Naive thymus-derived CD8-positive, alpha-beta T cell (primary cell): Measurements from ENCODE around the gene HRC. TPM values are rescaled to one million over a fixed set of nuclear protein-coding genes. Genes with fewer than 3 reads are reported as not detected.
"Not testable (repeated sequence)": the region's sequence is repeated elsewhere in the genome, so short reads cannot be mapped to it uniquely, and the experiment has no call there.

Experiments used
- ATAC-seq, 2 donors: fragments of 150-1000 bp; cut with Tn5 transposase in 1 of 2; sonication (Bioruptor Pico), chemical (Tn5 transposase) in 1 of 2; 1 replicate in 1 of 2; 2 replicates in 1 of 2; pipeline ENCODE4 v1.10.0; 2021; ENCODE audit warnings: mild to moderate bottlenecking in 2 of 2, moderate library complexity in 2 of 2
- POLR2A ChIA-PET: fragments of 350-600 bp; sonication (Branson Sonifier 250); formaldehyde crosslinking; loops from one replicate; lab custom pipeline; 2021; ENCODE audit warnings: antibody characterized with exemption; lab: Charles Lee
- DNase-seq, 10 donors: peaks; one replicate each; pipeline versions ENCODE4 v3.0.0 to v3.0.0-alpha.2; 2020 to 2022
- H3K27ac Mint-ChIP-seq, 10 donors: one replicate each; pipeline ENCODE4 v1.8.0; 2020 to 2022; ENCODE audit warnings: mild to moderate bottlenecking in 10 of 10, mixed read lengths in 10 of 10, moderate library complexity in 4 of 10, inconsistent platforms in 1 of 10
- H3K27me3 Mint-ChIP-seq, 5 donors: one replicate each; pipeline ENCODE4 v1.8.0; 2021 to 2022; ENCODE audit warnings: mixed read lengths in 5 of 5
- H3K36me3 Mint-ChIP-seq, 3 donors: one replicate each; pipeline ENCODE4 v1.8.0; 2020 to 2022; ENCODE audit warnings: mixed read lengths in 3 of 3, mild to moderate bottlenecking in 2 of 3, inconsistent platforms in 1 of 3
- H3K4me1 Mint-ChIP-seq, 4 donors: one replicate each; pipeline ENCODE4 v1.8.0; 2021 to 2022; ENCODE audit warnings: mixed read lengths in 4 of 4
- H3K4me3 Mint-ChIP-seq, 10 donors: one replicate each; pipeline ENCODE4 v1.8.0; 2020 to 2022; ENCODE audit warnings: mild to moderate bottlenecking in 10 of 10, mixed read lengths in 10 of 10, moderate library complexity in 6 of 10, inconsistent platforms in 1 of 10
- H3K9me3 Mint-ChIP-seq, 9 donors: one replicate each; pipeline ENCODE4 v1.8.0; 2020 to 2022; ENCODE audit warnings: mixed read lengths in 9 of 9, mild to moderate bottlenecking in 3 of 9, inconsistent platforms in 1 of 9, moderate library complexity in 1 of 9
- polyA plus RNA-seq, 3 donors: library from polyadenylated mRNA; unstranded; fragments of 300-500 nt; fragmentation: Illumina TruSeq; gene quantifications; one replicate each; pipeline ENCODE4 v1.2.3, GENCODE V29; 2021
- total RNA-seq, 8 experiments: library from RNA in 2 of 8; stranded (reverse) in 2 of 8; gene quantifications; one replicate each; pipeline ENCODE4 v1.2.3 and lab custom pipeline; 2021 to 2026

Gene HRC
- total and polyA plus RNA-seq, 5 experiments from 2014 or later, result not detected

- Mint-ChIP-seq H3K9me3 (peaks cover 0 to 3% (median 0%) of the 10 kb centered on the region in 9 donors), H3K27me3 (peaks cover 22 to 73% (median 48%) of the 10 kb centered on the region in 5 donors), H3K27ac (peak overlapping the region in 1 of 10 donors; percentile 15), H3K4me1 (peaks cover 18 to 48% (median 36%) of the 10 kb centered on the region in 4 donors), H3K4me3 (peak overlapping the region in 9 of 10 donors; percentile 59 to 87 (median 74)), H3K36me3 (peaks cover 0 to 7% (median 0%) of the 10 kb centered on the region in 3 donors)
- DNase-seq (no peak), ATAC-seq (no peak)
- POLR2A ChIA-PET, result interaction anchor here (0.5 to 1.3 kb wide), 3 partner anchors 27 to 748 kb away, joined by 4 to 6 read pairs (median 5); no protein-coding TSS in a partner anchor
Measured at GRCh38 chr19:49148044-49148682, 7.0 kb downstream of the HRC start.

- H3K27ac Mint-ChIP-seq, H3K9me3 Mint-ChIP-seq, DNase-seq, H3K36me3 Mint-ChIP-seq, ATAC-seq: not testable (repeated sequence)
- Mint-ChIP-seq H3K4me3 (peak overlapping the region in 1 of 10 donors; percentile 4), H3K4me1 (peaks cover 22 to 54% (median 36%) of the 10 kb centered on the region in 4 donors), H3K27me3 (peaks cover 26 to 68% (median 48%) of the 10 kb centered on the region in 5 donors)
- POLR2A ChIA-PET, result interaction anchor here (0.7 to 1.1 kb wide), 2 partner anchors 32 to 155 kb away, joined by 3 read pairs; partner anchors contain the start of gene LIN7B
Measured at GRCh38 chr19:49146408-49146770, 8.8 kb downstream of the HRC start.

- H3K4me3 Mint-ChIP-seq, result peak overlapping the region in 8 of 10 donors; percentile 2 to 61 (median 30)
Measured at GRCh38 chr19:49145573-49146407, 9.4 kb downstream of the HRC start.

GRCh38 chr19:49142866-49143335 is 12.3 kb downstream of the HRC start:
- Mint-ChIP-seq H3K36me3 (no peaks in the 10 kb centered on the region), H3K9me3 (no peaks in the 10 kb centered on the region), H3K4me3 (peak overlapping the region; percentile 74 to 92 (median 82)), H3K27ac (peak overlapping the region in 5 of 10 donors; percentile 57 to 75 (median 60)), H3K27me3 (peaks cover 18 to 48% (median 37%) of the 10 kb centered on the region in 5 donors), H3K4me1 (peaks cover 14 to 26% (median 19%) of the 10 kb centered on the region in 4 donors)
- DNase-seq, result peak in 9 of 10 donors; percentile 33 to 76 (median 47)
- POLR2A ChIA-PET, result no interaction called here
- peak; percentile 80 to 94 for ATAC-seq

More at GRCh38 chr19:49145573-49146407, 9.4 kb downstream of the HRC start:
- Mint-ChIP-seq H3K9me3 (peaks cover 0 to 2% (median 0%) of the 10 kb centered on the region in 9 donors), H3K27me3 (peaks cover 25 to 65% (median 49%) of the 10 kb centered on the region in 5 donors), H3K27ac (peak overlapping the region in 1 of 10 donors; percentile 66), H3K36me3 (peaks cover 0 to 7% (median 0%) of the 10 kb centered on the region in 3 donors), H3K4me1 (peaks cover 21 to 52% (median 35%) of the 10 kb centered on the region in 4 donors)
- POLR2A ChIA-PET, result interaction anchor here (0.7 to 1.1 kb wide), 2 partner anchors 32 to 154 kb away, joined by 3 read pairs; partner anchors contain the start of gene LIN7B
- peak; percentile 40 to 70 for ATAC-seq
- peak; percentile 54 to 85 (median 76) for DNase-seq

DNA sequence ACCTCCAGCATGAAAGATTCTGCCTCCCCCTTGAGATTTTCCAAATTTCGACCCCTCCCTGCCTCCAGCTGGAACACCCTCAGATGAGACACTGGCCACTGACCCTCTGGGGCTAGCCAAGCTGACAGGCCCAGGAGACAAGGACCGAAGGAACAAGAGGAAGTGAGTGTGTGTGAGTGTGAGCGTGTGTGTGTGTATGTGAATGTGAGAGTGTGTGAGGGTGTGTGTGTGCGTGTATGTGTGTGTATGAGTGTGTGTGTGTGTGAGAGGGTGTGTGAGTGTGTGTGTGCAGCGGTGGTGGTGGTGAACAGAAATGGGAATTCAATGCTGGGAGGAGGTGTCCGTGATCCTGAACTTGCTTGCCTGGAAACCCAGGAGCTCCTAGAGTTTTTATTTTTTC is 13.8 kb downstream of the HRC start:
- Mint-ChIP-seq H3K27me3 (peaks cover 11 to 46% (median 26%) of the 10 kb centered on the region in 5 donors), H3K4me1 (peaks cover 14 to 24% (median 19%) of the 10 kb centered on the region in 4 donors), H3K27ac (no peak overlapping the region), H3K36me3 (no peaks in the 10 kb centered on the region), H3K4me3 (peak overlapping the region in 3 of 10 donors; percentile 19 to 30 (median 23)), H3K9me3 (no peaks in the 10 kb centered on the region)
- POLR2A ChIA-PET, result interaction anchor here (0.5 to 0.8 kb wide), 2 partner anchors 9 to 11 kb away, joined by 3 to 5 read pairs; no protein-coding TSS in a partner anchor
- DNase-seq (no peak), ATAC-seq (no peak)

DNA sequence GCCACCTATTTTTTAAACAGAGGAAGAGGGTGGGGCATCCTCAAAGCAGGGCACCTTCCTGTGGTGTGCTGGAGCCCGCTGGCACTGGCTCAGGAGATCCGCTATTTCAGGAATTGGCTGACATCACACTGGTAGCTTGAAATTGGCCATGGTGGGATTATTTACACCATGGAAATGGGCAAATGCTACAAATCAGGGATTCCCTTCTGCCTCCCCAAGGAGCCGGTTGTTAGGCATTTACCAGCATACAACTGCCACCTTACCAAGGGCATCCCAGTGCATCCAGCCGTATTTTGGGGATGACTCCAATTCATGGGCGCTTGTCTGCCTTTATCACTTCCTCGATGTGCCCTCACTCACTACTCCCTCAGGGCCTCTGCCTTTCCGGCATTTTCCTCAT is 14.2 kb downstream of the HRC start:
- Mint-ChIP-seq H3K4me1 (peaks cover 14 to 21% (median 17%) of the 10 kb centered on the region in 4 donors), H3K27ac (no peak overlapping the region), H3K27me3 (peaks cover 11 to 42% (median 23%) of the 10 kb centered on the region in 5 donors), H3K4me3 (peak overlapping the region in 2 of 10 donors; percentile 19 to 30), H3K9me3 (no peaks in the 10 kb centered on the region), H3K36me3 (no peaks in the 10 kb centered on the region)
- DNase-seq (no peak), ATAC-seq (no peak)
- POLR2A ChIA-PET, result interaction anchor here (0.6 kb wide), 1 partner anchor 25 kb away, joined by 3 read pairs; no protein-coding TSS in a partner anchor

DNA sequence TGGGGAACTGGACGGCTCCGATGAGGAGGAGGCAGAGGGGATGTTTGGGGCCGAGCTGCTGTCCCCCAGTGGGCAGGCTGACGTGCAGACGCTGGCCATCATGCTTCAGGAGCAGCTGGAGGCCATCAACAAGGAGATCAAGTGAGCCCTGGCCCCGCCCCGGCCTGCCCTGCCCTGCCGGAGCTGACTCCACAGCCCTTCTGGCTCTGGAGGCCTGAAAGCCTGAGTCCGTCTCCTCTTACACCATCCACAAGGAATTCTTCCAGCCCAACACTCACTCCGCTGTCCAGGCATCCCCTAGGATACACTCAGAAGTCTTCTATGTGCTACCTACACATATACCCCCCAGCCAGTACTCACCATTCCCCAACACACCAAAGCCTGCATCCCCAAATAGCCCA is 18.4 kb downstream of the HRC start:
- no peaks in the 10 kb centered on the region for H3K36me3 Mint-ChIP-seq
- no peak for DNase-seq

GRCh38 chr19:49135686-49136085 is 19.5 kb downstream of the HRC start:
- Mint-ChIP-seq H3K4me3 (no peak overlapping the region), H3K27me3 (peaks cover 0 to 15% (median 5%) of the 10 kb centered on the region in 5 donors), H3K27ac (no peak overlapping the region), H3K36me3 (no peaks in the 10 kb centered on the region), H3K9me3 (no peaks in the 10 kb centered on the region), H3K4me1 (peaks cover 5 to 21% (median 16%) of the 10 kb centered on the region in 4 donors)
- POLR2A ChIA-PET, result interaction anchor here (0.6 kb wide), 1 partner anchor 1232 kb away, joined by 4 read pairs; no protein-coding TSS in a partner anchor
- DNase-seq, result no peak
- ATAC-seq, result no peak

More for the DNA sequence above, 18.4 kb downstream of the HRC start:
- Mint-ChIP-seq H3K9me3 (no peaks in the 10 kb centered on the region), H3K27me3 (peaks cover 0 to 15% (median 8%) of the 10 kb centered on the region in 5 donors), H3K4me3 (no peak overlapping the region), H3K4me1 (peaks cover 5 to 23% (median 18%) of the 10 kb centered on the region in 4 donors), H3K27ac (no peak overlapping the region)
- POLR2A ChIA-PET, result interaction anchor here (0.8 kb wide), 1 partner anchor 24 kb away, joined by 4 read pairs; no protein-coding TSS in a partner anchor
- no peak for ATAC-seq

DNA sequence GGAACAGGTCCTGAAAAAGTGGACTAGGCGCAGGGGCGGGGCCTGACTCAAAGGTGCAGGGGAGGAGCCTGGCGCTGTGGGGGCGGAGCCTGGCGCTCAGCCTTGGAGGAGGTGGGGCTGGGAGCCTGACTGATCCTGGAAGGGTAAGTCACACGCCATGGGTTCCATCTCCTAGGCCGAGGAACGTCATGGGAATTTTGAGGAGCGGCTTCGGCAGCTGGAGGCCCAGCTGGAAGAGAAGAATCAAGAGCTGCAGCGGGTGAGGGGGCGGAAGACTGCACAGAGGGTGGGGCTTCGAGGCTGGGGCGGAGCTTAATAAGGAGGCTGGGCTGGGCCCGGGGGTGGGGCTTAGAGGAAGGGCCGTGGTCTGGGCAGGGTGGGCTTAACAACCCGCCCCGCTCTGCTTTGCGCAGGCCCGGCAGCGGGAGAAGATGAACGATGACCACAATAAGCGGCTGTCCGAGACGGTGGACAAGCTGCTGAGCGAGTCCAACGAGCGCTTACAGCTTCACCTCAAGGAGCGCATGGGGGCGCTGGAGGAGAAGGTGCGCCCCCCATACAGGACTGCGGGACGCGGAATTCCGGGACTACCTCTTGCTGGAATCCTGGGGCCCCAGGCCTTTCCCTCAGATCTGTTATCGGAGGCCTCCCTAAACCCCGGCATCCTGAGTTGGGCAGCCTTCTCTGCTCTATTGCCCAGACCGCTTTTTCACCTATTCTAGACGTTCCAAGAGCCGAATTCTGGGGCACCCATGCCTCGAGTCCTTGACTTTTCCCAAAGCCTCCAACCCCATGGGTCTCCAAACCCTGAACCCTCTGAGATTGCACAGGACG is 21.4 kb downstream of the HRC start:
- H3K9me3 Mint-ChIP-seq, result no peaks in the 10 kb centered on the region
- H3K4me3 Mint-ChIP-seq, result peak overlapping the region; percentile 59 to 88 (median 78)
- POLR2A ChIA-PET, result interaction anchor here (0.6 to 1.3 kb wide), 4 partner anchors 16 to 310 kb away, joined by 3 to 4 read pairs (median 4); partner anchors contain the start of genes FTL and LIN7B

GRCh38 chr19:49132974-49133609 is 22.1 kb downstream of the HRC start:
- H3K27ac Mint-ChIP-seq, result peak overlapping the region in 1 of 10 donors; percentile 81
- no peaks in the 10 kb centered on the region for H3K9me3 Mint-ChIP-seq
- POLR2A ChIA-PET, result interaction anchor here (1.1 to 1.2 kb wide), 2 partner anchors 16 to 19 kb away, joined by 4 read pairs; partner anchors contain the start of gene LIN7B

More for the DNA sequence above, 21.4 kb downstream of the HRC start:
- ATAC-seq (peak; percentile 77 to 78), DNase-seq (peak in 7 of 10 donors; percentile 38 to 56 (median 52))
- no peaks in the 10 kb centered on the region for H3K36me3 Mint-ChIP-seq
- peaks cover 0 to 15% (median 5%) of the 10 kb centered on the region in 5 donors for H3K27me3 Mint-ChIP-seq
- peaks cover 10 to 26% (median 18%) of the 10 kb centered on the region in 4 donors for H3K4me1 Mint-ChIP-seq
- peak overlapping the region in 1 of 10 donors; percentile 81 for H3K27ac Mint-ChIP-seq

More at GRCh38 chr19:49132974-49133609, 22.1 kb downstream of the HRC start:
- Mint-ChIP-seq H3K4me1 (peaks cover 16 to 33% (median 25%) of the 10 kb centered on the region in 4 donors), H3K36me3 (no peaks in the 10 kb centered on the region), H3K27me3 (peaks cover 0 to 15% (median 5%) of the 10 kb centered on the region in 5 donors), H3K4me3 (peak overlapping the region; percentile 59 to 88 (median 78))
- ATAC-seq (peak; percentile 52 to 54), DNase-seq (peak in 6 of 10 donors; percentile 35 to 48 (median 44))
